Measurements from ENCODE around the gene PRIM1. TPM values are rescaled to one million over a fixed set of nuclear protein-coding genes. Genes with fewer than 3 reads are reported as not detected.
"Not testable (repeated sequence)": the region's sequence is repeated elsewhere in the genome, so short reads cannot be mapped to it uniquely, and the experiment has no call there.

Gene PRIM1
- 10 to 100 TPM in 2 of 4 donors, 1 to 10 TPM in 2; 3.7 to 30.3 (median 10.6) TPM for total RNA-seq

DNA sequence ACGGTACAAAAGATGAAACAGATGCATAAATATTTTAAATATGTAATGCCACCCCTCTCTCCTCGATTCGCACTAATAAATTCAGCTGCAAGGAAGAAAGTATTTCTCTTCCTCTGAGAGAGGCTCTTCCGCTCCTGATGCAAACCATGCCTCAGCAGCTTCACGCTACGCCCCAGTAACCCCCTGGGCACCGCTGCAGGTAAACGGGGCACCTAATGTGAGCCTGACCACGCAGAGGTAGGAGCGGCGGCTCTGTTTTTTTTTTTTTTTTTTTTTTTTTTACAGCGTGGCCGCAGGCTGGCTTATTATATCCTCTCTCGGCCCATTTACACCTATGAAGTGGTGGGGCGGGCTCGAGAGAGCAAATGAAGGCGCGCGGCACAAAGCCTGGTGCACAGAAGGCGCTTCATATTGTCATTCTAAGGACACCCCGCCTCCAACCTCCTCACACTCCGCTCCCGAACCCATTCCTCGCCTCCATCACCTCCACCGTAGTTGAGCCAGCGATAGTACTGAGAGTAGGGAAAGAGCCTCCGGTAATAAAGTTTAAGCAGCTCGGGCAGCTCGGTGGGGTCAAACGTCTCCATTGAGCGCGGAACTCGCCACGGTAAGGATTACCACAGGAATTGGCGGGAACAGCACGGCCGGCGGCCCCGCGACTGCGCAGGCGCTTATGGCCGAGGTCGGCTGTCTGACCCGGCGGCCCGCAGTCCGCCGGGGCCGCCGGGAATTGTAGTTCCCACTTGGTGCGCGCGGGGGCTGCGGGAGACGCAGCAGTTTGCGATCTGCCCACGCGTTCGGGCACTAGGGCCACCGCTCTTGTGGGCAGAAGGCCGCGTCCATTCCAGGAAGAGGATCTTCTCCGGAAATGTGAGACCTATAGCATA lies at the start of gene PRIM1:
PRIM1 (minus strand) TSS at position 612 of the 887 bp plus-strand sequence; CDS start at position 587, 25 bp downstream.
- 0% methylated on average over 36 to 37 of the region's 64 CpGs for WGBS, 2 donors
- peaks cover 0 to 11% (median 0%) of the 10 kb centered on the region in 3 donors for H3K36me3 ChIP-seq
- TF ChIP-seq, protein P1, sequence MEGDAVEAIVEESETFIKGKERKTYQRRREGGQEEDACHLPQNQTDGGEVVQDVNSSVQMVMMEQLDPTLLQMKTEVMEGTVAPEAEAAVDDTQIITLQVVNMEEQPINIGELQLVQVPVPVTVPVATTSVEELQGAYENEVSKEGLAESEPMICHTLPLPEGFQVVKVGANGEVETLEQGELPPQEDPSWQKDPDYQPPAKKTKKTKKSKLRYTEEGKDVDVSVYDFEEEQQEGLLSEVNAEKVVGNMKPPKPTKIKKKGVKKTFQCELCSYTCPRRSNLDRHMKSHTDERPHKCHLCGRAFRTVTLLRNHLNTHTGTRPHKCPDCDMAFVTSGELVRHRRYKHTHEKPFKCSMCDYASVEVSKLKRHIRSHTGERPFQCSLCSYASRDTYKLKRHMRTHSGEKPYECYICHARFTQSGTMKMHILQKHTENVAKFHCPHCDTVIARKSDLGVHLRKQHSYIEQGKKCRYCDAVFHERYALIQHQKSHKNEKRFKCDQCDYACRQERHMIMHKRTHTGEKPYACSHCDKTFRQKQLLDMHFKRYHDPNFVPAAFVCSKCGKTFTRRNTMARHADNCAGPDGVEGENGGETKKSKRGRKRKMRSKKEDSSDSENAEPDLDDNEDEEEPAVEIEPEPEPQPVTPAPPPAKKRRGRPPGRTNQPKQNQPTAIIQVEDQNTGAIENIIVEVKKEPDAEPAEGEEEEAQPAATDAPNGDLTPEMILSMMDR (IDR thresholded peaks at IDR 0.05): peak in 5 of 6 experiments; percentile 15 to 44 (median 37)
- TF ChIP-seq POLR2A (IDR thresholded peaks at IDR 0.05): peak in 1 of 4 donors; percentile 36
- no peaks in the 10 kb centered on the region for H3K9me3 ChIP-seq
- peak within 1 kb of the TSS; percentile 65 to 90 (median 78) for H3K4me3 ChIP-seq
- intact Hi-C loops (cut with DNase I): no loop called here
- H3K4me1 ChIP-seq: peaks cover 0 to 19% (median 8%) of the 10 kb centered on the region in 3 donors
- H3K27ac ChIP-seq: peak within 1 kb of the TSS; percentile 69 to 87 (median 82)
- H3K27me3 ChIP-seq: no peaks in the 10 kb centered on the region
- no peak for DNase-seq

GRCh38 chr12:56800221-56800620 lies 48.1 kb upstream of the PRIM1 start:
- Histone ChIP-seq H3K4me3 (no peak overlapping the region), H3K27ac (no peak overlapping the region), H3K27me3 (no peaks in the 10 kb centered on the region), H3K4me1 (peaks cover 0 to 13% (median 6%) of the 10 kb centered on the region in 3 donors), H3K36me3 (no peaks in the 10 kb centered on the region), H3K9me3 (no peaks in the 10 kb centered on the region)
- no peak for DNase-seq
- TF ChIP-seq, protein P1 (IDR thresholded peaks at IDR 0.05): no peak
- TF ChIP-seq POLR2A (IDR thresholded peaks at IDR 0.05): no peak
- intact Hi-C loops (cut with DNase I): no loop called here

- H3K36me3 ChIP-seq; H3K4me3 ChIP-seq; H3K27me3 ChIP-seq; H3K27ac ChIP-seq; H3K9me3 ChIP-seq; DNase-seq; intact Hi-C loops (cut with DNase I): not testable (repeated sequence)
- H3K4me1 ChIP-seq: peaks cover 0 to 13% (median 6%) of the 10 kb centered on the region in 3 donors
- WGBS, 2 donors: 82 to 86% methylated on average over 6 of the region's 6 CpGs
Measured at GRCh38 chr12:56799345-56799744, 47.2 kb upstream of the PRIM1 start.

GRCh38 chr12:56795791-56796190 lies 43.7 kb upstream of the PRIM1 start:
- intact Hi-C loops (cut with DNase I); H3K4me3 ChIP-seq; H3K9me3 ChIP-seq; DNase-seq; H3K27me3 ChIP-seq; H3K4me1 ChIP-seq; H3K27ac ChIP-seq; H3K36me3 ChIP-seq: not testable (repeated sequence)
- WGBS, 2 donors: no CpG with 5 or more reads among the region's 27 CpGs

DNA sequence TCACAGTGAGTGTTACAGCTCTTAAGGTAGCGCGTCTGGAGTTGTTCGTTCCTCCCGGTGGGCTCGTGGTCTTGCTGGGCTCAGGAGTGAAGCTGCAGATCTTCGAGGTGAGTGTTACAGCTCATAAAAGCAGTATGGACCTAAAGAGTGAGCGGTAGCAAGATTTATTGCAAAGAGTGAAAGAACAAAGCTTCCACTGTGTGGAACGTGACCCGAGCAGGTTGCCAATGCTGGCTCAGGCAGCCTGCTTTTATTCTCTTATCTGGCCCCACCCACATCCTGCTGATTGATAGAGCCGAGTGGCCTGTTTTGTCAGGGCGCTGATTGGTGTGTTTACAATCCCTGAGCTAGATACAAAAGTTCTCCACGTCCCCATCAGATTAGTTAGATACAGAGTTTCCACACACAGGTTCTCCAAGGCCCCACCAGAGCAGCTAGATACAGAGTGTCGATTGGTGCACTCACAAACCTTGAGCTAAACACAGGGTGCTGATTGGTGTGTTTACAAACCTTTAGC lies 43.0 kb upstream of the PRIM1 start:
- WGBS, 2 donors: 47 to 55% methylated on average over 6 to 7 of the region's 13 CpGs
- H3K4me1 ChIP-seq; H3K4me3 ChIP-seq; H3K9me3 ChIP-seq; H3K36me3 ChIP-seq; intact Hi-C loops (cut with DNase I); H3K27ac ChIP-seq; DNase-seq; H3K27me3 ChIP-seq: not testable (repeated sequence)

GRCh38 chr12:56793124-56793523 lies 41.0 kb upstream of the PRIM1 start:
- H3K27ac ChIP-seq; H3K36me3 ChIP-seq; H3K9me3 ChIP-seq; DNase-seq; H3K4me1 ChIP-seq; H3K4me3 ChIP-seq; intact Hi-C loops (cut with DNase I); H3K27me3 ChIP-seq: not testable (repeated sequence)
- 85% methylated on average over 5 to 7 of the region's 7 CpGs for WGBS, 2 donors

DNA sequence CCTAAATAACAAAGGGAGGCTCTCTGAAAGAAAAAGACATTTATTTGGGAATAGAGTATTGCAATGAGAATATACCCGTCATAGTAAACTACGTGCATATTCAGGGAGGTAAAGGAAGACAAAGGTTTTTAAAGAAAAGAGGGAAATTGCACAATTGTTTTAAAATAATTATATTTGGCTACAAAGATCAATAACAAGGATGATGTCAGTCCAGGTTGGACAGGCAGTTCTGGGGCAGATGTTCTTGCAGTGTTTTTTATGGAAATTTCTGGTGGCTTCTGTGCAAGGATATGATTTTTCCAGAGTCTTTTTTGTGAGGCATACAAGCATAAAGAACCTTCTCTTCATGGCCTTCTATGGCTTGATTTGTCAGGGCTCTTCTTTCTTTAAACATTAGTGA lies 40.6 kb upstream of the PRIM1 start:
- no peaks in the 10 kb centered on the region for H3K4me1 ChIP-seq
- no peak for TF ChIP-seq POLR2A (IDR thresholded peaks at IDR 0.05)
- TF ChIP-seq, protein P1 (IDR thresholded peaks at IDR 0.05): no peak
- no peaks in the 10 kb centered on the region for H3K9me3 ChIP-seq
- intact Hi-C loops (cut with DNase I): no loop called here
- WGBS, 2 donors: 75 to 92% methylated on average over 2 of the region's 2 CpGs
- DNase-seq: no peak
- no peak overlapping the region for H3K4me3 ChIP-seq
- no peaks in the 10 kb centered on the region for H3K27me3 ChIP-seq
- H3K36me3 ChIP-seq: no peaks in the 10 kb centered on the region
- no peak overlapping the region for H3K27ac ChIP-seq

GRCh38 chr12:56789429-56789828 lies 37.3 kb upstream of the PRIM1 start:
- no CpG with 5 or more reads among the region's 34 CpGs for WGBS, 2 donors
- DNase-seq; H3K4me1 ChIP-seq; H3K27me3 ChIP-seq; H3K27ac ChIP-seq; intact Hi-C loops (cut with DNase I); H3K36me3 ChIP-seq; H3K9me3 ChIP-seq; H3K4me3 ChIP-seq: not testable (repeated sequence)

Data from esophagus squamous epithelium (tissue), 5 donors.